PC-3 (cell line): Measurements from ENCODE around the gene TEAD4. TPM values are rescaled to one million over a fixed set of nuclear protein-coding genes. Genes with fewer than 3 reads are reported as not detected.

Experiments
- ATAC-seq: fragments of 200-7000 bp; cut with Tn5 transposase; 2 replicates; pipeline ENCODE4 v1.9.1; 2020; ENCODE audit warnings: mild to moderate bottlenecking, moderate library complexity
- BruUV-seq: library from RNA; stranded (reverse); fragments of 400-500 nt; replicated peaks from 2 replicates; lab custom pipeline; 2021; lab: Mats Ljungman, UMichigan
- CTCF ChIA-PET: fragments of 300-600 bp; sonication (Branson Sonifier 250); formaldehyde crosslinking; loops from one replicate; lab custom pipeline; 2022; ENCODE audit warnings: antibody characterized with exemption; lab: Charles Lee
- POLR2A ChIA-PET: fragments of 300-600 bp; sonication (Branson Sonifier 250); formaldehyde crosslinking; loops from one replicate; lab custom pipeline; 2022; ENCODE audit warnings: antibody characterized with exemption; ENCODE audit not compliant: unreplicated experiment; lab: Charles Lee
- DNase-seq: peaks from one replicate; pipeline ENCODE4 v3.0.0-alpha.2; 2015
- H2AFZ ChIP-seq: fragments of 300-600 bp; sonication (generic); 2 replicates; pipeline ENCODE4 v1.6.0; 2016; ENCODE audit warnings: antibody characterized with exemption, low read length
- H3F3A ChIP-seq: fragments of 300-600 bp; sonication (generic); one replicate; pipeline ENCODE4 v1.6.0; 2017; ENCODE audit warnings: antibody characterized with exemption, low read length, control low read depth, mild to moderate bottlenecking; ENCODE audit not compliant: unreplicated experiment
- H3K27ac ChIP-seq: fragments of 300-600 bp; sonication (generic); 2 replicates; pipeline ENCODE4 v1.5.1; 2016; ENCODE audit warnings: mild to moderate bottlenecking, low read length
- H3K27me3 ChIP-seq: fragments of 300-600 bp; sonication (generic); 2 replicates; pipeline ENCODE4 v1.6.1; 2016; ENCODE audit warnings: low read length, mixed read lengths
- H3K36me3 ChIP-seq: fragments of 300-600 bp; sonication (generic); 2 replicates; pipeline ENCODE4 v1.6.1; 2016; ENCODE audit warnings: low read depth, mixed run types, low read length, mixed read lengths
- H3K4me1 ChIP-seq: fragments of 300-600 bp; sonication (generic); 2 replicates; pipeline ENCODE4 v1.5.1; 2016; ENCODE audit warnings: low read length; ENCODE audit not compliant: insufficient read depth
- H3K4me2 ChIP-seq: fragments of 300-600 bp; sonication (generic); 2 replicates; pipeline ENCODE4 v1.6.0; 2016; ENCODE audit warnings: low read length
- H3K4me3 ChIP-seq: fragments of 300-600 bp; sonication (generic); 2 replicates; pipeline ENCODE4 v1.5.1; 2016; ENCODE audit warnings: mild to moderate bottlenecking, low read length, mixed read lengths
- H3K79me2 ChIP-seq: fragments of 300-600 bp; sonication (generic); 2 replicates; pipeline ENCODE4 v1.6.1; 2017; ENCODE audit warnings: low read length, mixed read lengths
- H3K9ac ChIP-seq: fragments of 300-600 bp; sonication (generic); 2 replicates; pipeline ENCODE4 v1.6.0; 2016; ENCODE audit warnings: mild to moderate bottlenecking, low read length
- H3K9me2 ChIP-seq: fragments of 300-600 bp; sonication (generic); replicated peaks from 2 replicates; pipeline ENCODE4 v1.6.1; 2016; ENCODE audit warnings: mixed run types, low read length, mixed read lengths
- H3K9me3 ChIP-seq: fragments of 300-600 bp; sonication (generic); 2 replicates; pipeline ENCODE4 v1.6.1; 2016; ENCODE audit warnings: low read length, mixed read lengths
- H4K20me1 ChIP-seq: fragments of 300-600 bp; sonication (generic); 2 replicates; pipeline ENCODE4 v1.6.1; 2016; ENCODE audit warnings: low read length, mixed read lengths
- CTCF ChIP-seq: fragments of 300-600 bp; sonication (generic); conservative IDR thresholded peaks from 2 replicates; pipeline ENCODE4 v1.5.1; 2017; ENCODE audit warnings: antibody characterized with exemption, low read depth, mild to moderate bottlenecking, low read length
- EZH2 ChIP-seq: fragments of 300-600 bp; sonication (generic); IDR thresholded peaks from one replicate; pipeline ENCODE4 v1.6.1; 2017; ENCODE audit warnings: antibody characterized with exemption, mild to moderate bottlenecking, low read length; ENCODE audit not compliant: unreplicated experiment
- EZH2phosphoT487 ChIP-seq: fragments of 300-600 bp; sonication (generic); IDR thresholded peaks from 2 replicates; pipeline ENCODE4 v1.6.1; 2018; ENCODE audit warnings: mild to moderate bottlenecking, antibody characterized with exemption, low read length, borderline replicate concordance
- intact Hi-C: fragments of 100-400 bp; cut with micrococcal nuclease; formaldehyde crosslinking; loops from 2 replicates; pipeline ENCODE4 v1.9.0; 2023
- total RNA-seq: library from RNA; depleted of rRNA; stranded (reverse); fragments of >200 nt; gene quantifications from 2 replicates; pipeline ENCODE4 v1.2.3, GENCODE V29; 2014; rRNA removed

Gene TEAD4
- total RNA-seq, 1 experiment from 2014 or later, result 22.3 TPM

- H3K27ac ChIP-seq, result no peak overlapping the region
- H3K9ac ChIP-seq, result no peak overlapping the region
- ATAC-seq, result no peak
- H3K4me3 ChIP-seq, result no peak overlapping the region
- DNase-seq, result no peak
- H3K9me3 ChIP-seq, result no peaks in the 10 kb centered on the region
- POLR2A ChIA-PET, result no interaction called here
- TF ChIP-seq CTCF (no peak), EZH2 (no peak), EZH2phosphoT487 (no peak)
- H2AFZ ChIP-seq, result no peak overlapping the region
- H3K4me2 ChIP-seq, result no peak overlapping the region
- H3K27me3 ChIP-seq, result no peaks in the 10 kb centered on the region
- H3K9me2 ChIP-seq, result no peaks in the 10 kb centered on the region
- H4K20me1 ChIP-seq, result no peaks in the 10 kb centered on the region
- no peaks in the 10 kb centered on the region for H3K79me2 ChIP-seq
- no peaks in the 10 kb centered on the region for H3F3A ChIP-seq
- BruUV-seq, result no TSS peak
- no peaks in the 10 kb centered on the region for H3K36me3 ChIP-seq
- H3K4me1 ChIP-seq, result no peaks in the 10 kb centered on the region
- intact Hi-C loops, result no loop called here
- CTCF ChIA-PET, result no interaction called here
These were observed 128.8 kb downstream of the TEAD4 start for GRCh38 chr12:3087758-3088650.

DNA sequence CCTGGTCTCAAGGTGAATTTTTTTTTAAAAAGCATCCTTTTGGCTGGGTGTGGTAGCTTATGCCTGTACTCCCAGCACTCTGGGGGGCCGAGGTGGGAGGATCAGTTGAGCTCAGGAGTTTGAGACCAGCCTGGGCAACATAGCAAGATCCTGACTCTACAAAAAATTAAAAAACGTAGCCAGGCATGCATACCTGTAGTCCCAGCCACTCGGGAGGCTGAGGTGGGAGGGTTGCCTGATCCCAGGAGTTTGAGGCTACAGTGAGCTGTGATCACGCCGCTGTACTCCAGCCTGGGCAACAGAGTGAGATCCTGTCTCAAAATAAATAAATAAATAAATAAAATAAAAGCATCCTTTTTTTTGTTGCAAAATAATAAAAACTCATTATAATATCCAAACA lies 130.4 kb downstream of the TEAD4 start:
- no TSS peak for BruUV-seq
- no peak for DNase-seq

More for the DNA sequence above, 130.4 kb downstream of the TEAD4 start:
- Histone ChIP-seq H3K4me3 (no peak overlapping the region), H3F3A (no peaks in the 10 kb centered on the region), H3K27me3 (no peaks in the 10 kb centered on the region), H3K27ac (no peak overlapping the region), H3K4me2 (no peak overlapping the region), H2AFZ (no peak overlapping the region), H3K9me2 (no peaks in the 10 kb centered on the region), H3K4me1 (no peaks in the 10 kb centered on the region), H3K79me2 (no peaks in the 10 kb centered on the region), H3K9me3 (no peaks in the 10 kb centered on the region), H3K9ac (no peak overlapping the region), H4K20me1 (no peaks in the 10 kb centered on the region), H3K36me3 (no peaks in the 10 kb centered on the region)
- no peak for ATAC-seq
- intact Hi-C loops, result no loop called here
- TF ChIP-seq CTCF (no peak), EZH2 (no peak)
- ChIA-PET POLR2A (no interaction called here), CTCF (no interaction called here)

Other genes starting within 250 kb of the TEAD4 start
- 162 and 188 TPM in 2 replicates for gene FKBP4, start 164.4 kb upstream of the TEAD4 start, total RNA-seq
- gene ITFG2, start 146.7 kb upstream of the TEAD4 start, total RNA-seq, result 12.8 and 13.8 TPM in 2 replicates
- gene NRIP2, start 124.4 kb upstream of the TEAD4 start, total RNA-seq, result not detected in 2 replicates
- not detected in 2 replicates for gene TEX52, start 102.4 kb upstream of the TEAD4 start, total RNA-seq
- 71.4 and 88.6 TPM in 2 replicates for gene FOXM1, start 82.2 kb upstream of the TEAD4 start, total RNA-seq
- 42.0 and 43.3 TPM in 2 replicates for gene RHNO1, start 82.2 kb upstream of the TEAD4 start, total RNA-seq
- 19.8 and 22.6 TPM in 2 replicates for gene TULP3, start 68.5 kb upstream of the TEAD4 start, total RNA-seq
- 5.1 and 6.2 TPM in 2 replicates for gene TSPAN9, start 118.0 kb downstream of the TEAD4 start, total RNA-seq